Natural killer cell (primary cell): ENCODE data around the gene JADE2. TPM values are rescaled to one million over a fixed set of nuclear protein-coding genes. Genes with fewer than 3 reads are reported as not detected.
A peak's percentile ranks its signal among the peaks of the same experiment; 100 is the strongest.

Source experiments
- ATAC-seq, 3 donors: fragments of 150-1000 bp in 2 of 3; fragments of 200-7000 bp in 1 of 3; cut with Tn5 transposase; 1 replicate in 1 of 3; 2 replicates in 2 of 3; pipeline ENCODE4 v1.10.0; 2021; ENCODE audit warnings: mild to moderate bottlenecking in 2 of 3, moderate library complexity in 2 of 3
- DNase-seq, 2 donors: peaks; one replicate each; pipeline versions ENCODE4 v3.0.0 to v3.0.0-alpha.2; 2013 to 2021; ENCODE audit warnings: mixed read lengths in 1 of 2
- H3K27ac ChIP-seq: one replicate; pipeline ENCODE4 v1.5.1; 2013; ENCODE audit warnings: mild to moderate bottlenecking, low read length
- H3K27me3 ChIP-seq: one replicate; pipeline ENCODE4 v1.6.1; 2013; ENCODE audit warnings: low read length; ENCODE audit not compliant: control insufficient read depth, insufficient read depth
- H3K36me3 ChIP-seq: one replicate; pipeline ENCODE4 v1.6.1; 2013; ENCODE audit warnings: low read length; ENCODE audit not compliant: control insufficient read depth, insufficient read depth
- H3K4me1 ChIP-seq: one replicate; pipeline ENCODE4 v1.6.1; 2013; ENCODE audit warnings: low read length; ENCODE audit not compliant: control insufficient read depth, insufficient read depth
- H3K4me3 ChIP-seq: one replicate; pipeline ENCODE4 v1.5.1; 2013; ENCODE audit warnings: low read length
- H3K9me3 ChIP-seq: one replicate; pipeline ENCODE4 v1.6.1; 2013; ENCODE audit warnings: low read length; ENCODE audit not compliant: control insufficient read depth, insufficient read depth
- H3K27ac Mint-ChIP-seq, 2 donors: one replicate each; pipeline ENCODE4 v1.8.0; 2022; ENCODE audit warnings: mild to moderate bottlenecking in 2 of 2, mixed read lengths in 2 of 2, moderate library complexity in 1 of 2
- H3K27me3 Mint-ChIP-seq, 2 donors: one replicate each; pipeline ENCODE4 v1.8.0; 2022; ENCODE audit warnings: low read depth in 2 of 2, mixed read lengths in 2 of 2
- H3K36me3 Mint-ChIP-seq: one replicate; pipeline ENCODE4 v1.8.0; 2022; ENCODE audit warnings: mixed read lengths
- H3K4me1 Mint-ChIP-seq, 2 donors: one replicate each; pipeline ENCODE4 v1.8.0; 2022; ENCODE audit warnings: mixed read lengths in 2 of 2
- H3K4me3 Mint-ChIP-seq: one replicate; pipeline ENCODE4 v1.8.0; 2022; ENCODE audit warnings: mild to moderate bottlenecking, moderate library complexity, mixed read lengths
- H3K9me3 Mint-ChIP-seq, 2 donors: one replicate each; pipeline ENCODE4 v1.8.0; 2022; ENCODE audit warnings: mixed read lengths in 2 of 2
- WGBS: methylation state at CpG from one replicate; pipeline ENCODE4 v1.1.7; 2013; ENCODE audit warnings: missing lambda C conversion rate; ENCODE audit not compliant: insufficient coverage; 5-methylcytosine and 5-hydroxymethylcytosine counted together
- intact Hi-C: fragments of 100-400 bp; cut with micrococcal nuclease; formaldehyde crosslinking; loops from one replicate; pipeline ENCODE4 v1.14.2; 2022
- total RNA-seq, 4 donors: library from RNA; stranded (reverse); fragments of 120-200 nt in 1 of 4; gene quantifications; one replicate each; pipeline versions ENCODE4 v1.2.3 to v1.2.4, GENCODE V29; 2013 to 2022
- TF ChIP-seq, protein P1 (sequence below): fragments of 200-600 bp; IDR thresholded peaks from one replicate; pipeline ENCODE4 v1.8.0; 2022; ENCODE audit warnings: antibody characterized with exemption

Gene JADE2
- total RNA-seq, 3 donors from 2014 or later (not counting 1 experiment from before 2014, with no cell fraction given) = 130 to 174 (median 173) TPM

DNA sequence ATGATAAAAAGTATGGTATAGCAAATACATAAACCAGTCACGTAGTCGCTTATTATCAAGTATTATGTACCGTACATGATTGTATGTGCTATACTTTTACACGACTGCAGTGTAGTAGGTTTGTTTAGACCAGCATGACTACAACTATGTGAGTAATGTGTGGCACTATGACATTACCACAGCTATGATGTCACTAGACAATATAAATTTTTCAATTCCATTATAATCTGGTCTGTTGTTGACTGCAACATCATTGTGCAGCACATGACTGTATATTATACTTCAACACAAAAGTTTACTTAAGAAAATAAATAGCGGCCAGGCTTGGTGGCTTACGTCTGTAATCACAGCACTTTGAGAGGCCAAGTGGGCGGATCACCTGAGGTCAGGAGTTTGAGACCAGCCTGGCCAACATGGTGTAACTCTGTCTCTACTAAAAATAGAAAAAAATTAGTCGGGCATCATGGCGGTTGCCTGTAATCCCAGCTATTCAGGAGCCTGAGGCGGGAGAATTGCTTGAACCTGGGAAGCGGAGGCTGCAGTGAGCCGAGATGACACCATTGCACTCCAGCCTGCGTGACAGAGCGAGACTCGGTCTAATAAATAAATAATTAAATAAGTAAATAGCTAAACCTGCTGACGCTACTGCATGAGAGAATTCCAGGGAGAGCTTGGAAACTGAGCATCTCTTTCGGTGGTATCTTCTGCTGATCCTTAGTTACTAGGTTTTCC lies 24.6 kb upstream of the JADE2 start:
- Histone ChIP-seq H3K4me1 (peaks cover 19% of the 10 kb centered on the region), H3K27me3 (no peaks in the 10 kb centered on the region), H3K4me3 (no peak overlapping the region), H3K27ac (no peak overlapping the region), H3K9me3 (no peaks in the 10 kb centered on the region), H3K36me3 (no peaks in the 10 kb centered on the region)
- intact Hi-C loops = no loop called here
- DNase-seq (no peak), ATAC-seq (no peak)
- no peaks in the 10 kb centered on the region for H3K27me3 Mint-ChIP-seq
- TF ChIP-seq, protein P1, sequence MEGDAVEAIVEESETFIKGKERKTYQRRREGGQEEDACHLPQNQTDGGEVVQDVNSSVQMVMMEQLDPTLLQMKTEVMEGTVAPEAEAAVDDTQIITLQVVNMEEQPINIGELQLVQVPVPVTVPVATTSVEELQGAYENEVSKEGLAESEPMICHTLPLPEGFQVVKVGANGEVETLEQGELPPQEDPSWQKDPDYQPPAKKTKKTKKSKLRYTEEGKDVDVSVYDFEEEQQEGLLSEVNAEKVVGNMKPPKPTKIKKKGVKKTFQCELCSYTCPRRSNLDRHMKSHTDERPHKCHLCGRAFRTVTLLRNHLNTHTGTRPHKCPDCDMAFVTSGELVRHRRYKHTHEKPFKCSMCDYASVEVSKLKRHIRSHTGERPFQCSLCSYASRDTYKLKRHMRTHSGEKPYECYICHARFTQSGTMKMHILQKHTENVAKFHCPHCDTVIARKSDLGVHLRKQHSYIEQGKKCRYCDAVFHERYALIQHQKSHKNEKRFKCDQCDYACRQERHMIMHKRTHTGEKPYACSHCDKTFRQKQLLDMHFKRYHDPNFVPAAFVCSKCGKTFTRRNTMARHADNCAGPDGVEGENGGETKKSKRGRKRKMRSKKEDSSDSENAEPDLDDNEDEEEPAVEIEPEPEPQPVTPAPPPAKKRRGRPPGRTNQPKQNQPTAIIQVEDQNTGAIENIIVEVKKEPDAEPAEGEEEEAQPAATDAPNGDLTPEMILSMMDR = no peak
- H3K4me3 Mint-ChIP-seq = no peak overlapping the region
- H3K9me3 Mint-ChIP-seq = no peaks in the 10 kb centered on the region
- peaks cover 11 to 13% of the 10 kb centered on the region in 2 donors for H3K4me1 Mint-ChIP-seq
- no peak overlapping the region for H3K27ac Mint-ChIP-seq
- H3K36me3 Mint-ChIP-seq = no peaks in the 10 kb centered on the region
- 94% methylated on average over 17 of the region's 17 CpGs for WGBS

DNA sequence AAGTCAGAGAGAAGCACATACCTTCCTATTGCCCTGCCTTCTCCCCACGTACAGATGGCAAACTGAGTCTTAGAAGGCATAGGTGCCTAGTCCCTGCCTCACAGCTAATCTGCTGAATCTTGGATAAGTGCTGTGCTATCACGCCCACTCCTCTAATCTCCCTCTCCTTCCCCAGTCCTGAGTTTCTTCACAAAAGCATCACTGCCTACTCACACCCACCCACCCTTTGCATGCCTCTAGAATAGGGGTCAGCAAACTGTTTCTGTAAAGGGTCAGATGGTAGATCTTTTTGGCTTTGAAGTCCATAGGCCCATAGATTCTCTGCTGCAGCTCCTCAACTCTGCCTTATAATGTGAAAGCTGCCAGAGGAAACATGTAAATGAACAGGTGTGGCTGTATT lies 23.2 kb upstream of the JADE2 start:
- Mint-ChIP-seq H3K9me3 (no peaks in the 10 kb centered on the region), H3K4me3 (no peak overlapping the region), H3K36me3 (no peaks in the 10 kb centered on the region), H3K27ac (peak overlapping the region in 1 of 2 donors; percentile 38), H3K27me3 (no peaks in the 10 kb centered on the region), H3K4me1 (peaks cover 11 to 14% of the 10 kb centered on the region in 2 donors)
- TF ChIP-seq, protein P1 = no peak
- DNase-seq = no peak
- WGBS = 88% methylated on average over 2 of the region's 2 CpGs
- Histone ChIP-seq H3K36me3 (no peaks in the 10 kb centered on the region), H3K4me1 (peaks cover 19% of the 10 kb centered on the region), H3K27me3 (no peaks in the 10 kb centered on the region), H3K27ac (no peak overlapping the region), H3K9me3 (no peaks in the 10 kb centered on the region), H3K4me3 (no peak overlapping the region)
- no peak for ATAC-seq
- intact Hi-C loops = no loop called here

DNA sequence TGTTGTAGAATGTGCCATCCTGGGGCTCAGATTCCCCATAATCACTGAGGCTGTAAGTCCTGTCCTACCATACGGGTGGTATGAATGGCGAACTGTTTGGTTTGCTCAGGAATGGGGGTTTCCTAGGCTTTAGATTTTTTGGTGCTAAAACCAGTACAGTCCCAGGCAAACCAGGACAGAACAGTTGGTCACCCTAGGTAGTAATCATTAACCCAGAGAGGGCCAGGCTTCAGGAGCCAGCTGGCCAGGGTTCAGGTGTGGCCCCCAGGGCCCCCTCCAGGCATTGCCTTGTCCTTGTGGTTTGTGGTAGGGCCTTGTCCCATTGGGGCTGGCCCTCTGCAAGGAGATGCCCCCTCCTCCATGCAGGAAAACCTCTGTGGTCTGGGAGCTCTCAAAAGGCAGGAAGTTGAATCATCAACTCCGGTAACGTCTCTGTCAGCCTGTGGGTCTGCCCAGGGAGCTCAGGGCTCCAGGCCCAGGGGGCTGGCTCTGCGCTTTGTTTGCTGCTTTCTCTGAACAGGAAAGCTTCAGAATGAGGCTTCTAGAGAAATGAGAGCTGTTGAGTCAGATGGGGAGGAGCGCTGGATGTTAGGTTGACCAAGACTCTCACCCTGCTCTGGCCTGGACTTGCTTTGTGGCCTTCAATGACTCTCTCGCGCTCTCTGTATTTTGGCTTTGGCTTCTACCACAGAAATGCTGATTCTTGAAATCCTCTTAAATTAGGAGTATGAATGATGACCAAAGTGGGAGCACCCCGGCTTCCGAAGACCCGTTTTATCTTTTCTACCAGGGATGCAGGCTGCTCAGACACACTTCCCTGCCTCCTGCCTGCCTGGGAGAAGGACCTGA lies 22.2 kb upstream of the JADE2 start:
- ATAC-seq = peak; percentile 54 to 90 (median 76)
- H3K4me3 Mint-ChIP-seq = peak overlapping the region; percentile 13
- Histone ChIP-seq H3K36me3 (no peaks in the 10 kb centered on the region), H3K27me3 (no peaks in the 10 kb centered on the region), H3K4me1 (peaks cover 19% of the 10 kb centered on the region), H3K4me3 (no peak overlapping the region), H3K9me3 (no peaks in the 10 kb centered on the region), H3K27ac (peak overlapping the region; percentile 51)
- TF ChIP-seq, protein P1 = no peak
- H3K4me1 Mint-ChIP-seq = peaks cover 11 to 17% of the 10 kb centered on the region in 2 donors
- H3K27ac Mint-ChIP-seq = peak overlapping the region; percentile 78 to 86
- no peaks in the 10 kb centered on the region for H3K9me3 Mint-ChIP-seq
- peak in 1 of 2 donors; percentile 59 for DNase-seq
- no peaks in the 10 kb centered on the region for H3K27me3 Mint-ChIP-seq
- intact Hi-C loops = no loop called here
- no peaks in the 10 kb centered on the region for H3K36me3 Mint-ChIP-seq
- WGBS = 25% methylated on average over 9 of the region's 11 CpGs
